HCT116 (cell line): ENCODE measurements around the gene HAND1.

Experiments
- CTCF ChIP-seq, 3 experiments: fragments of 200-600 bp in 1 of 3; sonication (generic) in 1 of 3; IDR thresholded peaks in 2 of 3; conservative IDR thresholded peaks in 1 of 3; 2 replicates each; pipeline ENCODE4 v1.5.1; 2012 to 2017; ENCODE audit warnings: low read depth in 2 of 3, low read length in 2 of 3, antibody characterized with exemption in 1 of 3, borderline replicate concordance in 1 of 3, control low read depth in 1 of 3, mild to moderate bottlenecking in 1 of 3, mixed read lengths in 1 of 3, mixed run types in 1 of 3, moderate library complexity in 1 of 3; ENCODE audit not compliant: insufficient read depth in 1 of 3
- POLR2AphosphoS5 ChIP-seq: IDR thresholded peaks from 2 replicates; pipeline ENCODE4 v1.6.1; 2011; ENCODE audit warnings: mild to moderate bottlenecking, low read depth, low read length, moderate library complexity
- TCF7L2 ChIP-seq: IDR thresholded peaks from 2 replicates; pipeline ENCODE4 v1.7.0; 2011; ENCODE audit warnings: borderline replicate concordance, inconsistent platforms; ENCODE audit not compliant: insufficient read depth, insufficient read length; ENCODE audit errors: extremely low read depth

GRCh38 chr5:154505567-154505966, 27.5 kb upstream of the HAND1 start:
- no peak for TF ChIP-seq POLR2AphosphoS5
- TF ChIP-seq CTCF (IDR thresholded peaks at IDR 0.05 in 2 of 3, conservative IDR thresholded peaks at IDR 0.05 in 1 of 3; ENCODE audit: borderline replicate concordance in 1 of 3, insufficient read depth in 1 of 3, low read depth in 2 of 3, low read length in 2 of 3), result no peak
- TF ChIP-seq TCF7L2, result no peak
